ENCODE results near the gene COL6A2.
"Not testable (repeated sequence)": the region's sequence is repeated elsewhere in the genome, so short reads cannot be mapped to it uniquely, and the experiment has no call there.

The COL6A2 gene

DNA sequence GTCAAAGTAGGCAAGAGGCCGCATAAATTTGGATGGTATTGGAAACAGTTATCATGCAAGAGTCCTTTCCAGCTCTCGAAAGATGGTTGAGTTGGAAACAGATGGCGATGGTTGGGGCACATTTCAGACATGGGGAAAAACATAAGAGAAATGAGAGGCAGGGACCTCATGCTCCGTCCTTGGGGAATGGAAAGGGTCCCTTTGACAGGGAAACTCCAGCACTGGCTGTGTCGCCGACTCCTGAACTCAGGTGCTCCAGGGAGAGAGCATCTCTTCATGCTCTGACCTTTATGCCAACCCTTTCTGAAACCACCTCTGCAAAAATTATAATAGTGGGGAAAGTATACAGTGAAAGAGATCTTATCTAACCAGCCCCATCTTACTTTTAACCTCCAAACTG is 36.8 kb upstream of the COL6A2 start:
- DNase-seq, result no peak

DNA sequence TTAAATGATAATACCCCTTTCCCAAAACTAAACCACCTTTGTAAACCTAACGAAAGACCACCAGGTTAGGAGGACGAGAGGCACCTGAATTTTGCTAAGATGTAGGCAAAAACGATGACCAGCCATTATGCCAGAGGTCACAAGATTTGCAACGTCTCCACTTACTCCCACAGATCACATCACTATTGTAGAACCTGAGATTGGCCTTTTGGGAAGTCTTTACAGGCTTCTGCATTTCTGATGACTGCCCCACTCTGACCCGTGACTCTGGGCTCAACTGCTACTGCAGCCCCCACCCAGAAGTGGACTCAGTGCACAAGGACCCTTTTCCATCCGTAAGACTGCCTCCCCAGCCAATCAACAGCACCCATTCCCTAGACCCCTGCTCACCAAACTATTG is 36.4 kb upstream of the COL6A2 start:
- DNase-seq, result no peak

DNA sequence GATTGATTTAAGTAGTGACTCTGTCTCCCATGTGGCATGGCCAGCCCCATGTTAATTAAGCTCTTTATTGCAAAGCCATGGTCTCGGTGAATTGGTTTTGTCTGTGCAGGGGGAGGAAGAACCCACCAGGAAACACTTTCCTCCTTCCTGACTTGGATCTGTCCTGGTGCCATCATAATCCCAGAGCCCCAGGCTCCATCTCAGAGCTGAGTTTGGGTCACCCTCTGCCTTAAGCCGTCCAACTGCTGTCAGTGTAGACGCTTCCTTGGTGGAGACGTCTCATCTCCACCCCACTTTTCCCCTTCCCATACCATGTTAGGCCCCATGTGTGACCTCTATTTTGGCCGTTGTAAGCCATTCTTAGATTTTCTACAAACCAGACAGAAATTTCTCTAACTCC is 36.0 kb upstream of the COL6A2 start:
- no peak for DNase-seq

DNA sequence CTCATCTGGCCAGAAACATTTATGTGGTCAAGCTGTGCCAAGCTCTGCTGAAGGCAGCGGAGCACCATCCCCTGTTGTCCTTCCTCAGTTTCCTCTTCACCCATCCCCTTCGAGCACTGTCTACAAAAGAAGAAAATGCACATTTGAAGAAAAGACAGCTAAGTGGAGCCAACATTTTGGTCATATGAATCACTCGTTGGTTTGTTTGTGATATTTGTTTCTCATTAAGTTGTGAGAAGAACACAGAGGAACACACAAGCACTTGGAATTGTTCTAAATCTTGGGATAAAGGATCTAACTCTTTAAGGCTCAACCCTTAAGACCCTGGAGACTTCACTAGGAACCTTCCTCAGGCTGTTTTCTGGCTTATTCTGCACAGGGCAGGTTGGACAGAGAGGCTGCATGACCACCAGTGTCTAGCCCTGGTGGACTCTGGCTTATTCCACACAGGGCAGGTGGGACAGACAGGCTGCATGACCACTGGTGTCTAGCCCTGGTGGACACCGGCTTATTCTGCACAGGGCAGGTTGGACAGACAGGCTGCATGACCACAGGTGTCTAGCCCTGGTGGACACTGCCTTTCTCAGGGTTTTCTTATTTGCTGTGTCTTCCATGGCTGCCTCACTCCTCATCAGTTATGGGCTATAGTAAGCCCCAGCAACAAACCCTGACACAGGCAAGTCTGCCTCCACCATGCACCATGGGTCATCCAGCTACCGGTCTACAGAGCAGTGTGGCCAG is 35.3 kb upstream of the COL6A2 start:
- DNase-seq, result no peak

DNA sequence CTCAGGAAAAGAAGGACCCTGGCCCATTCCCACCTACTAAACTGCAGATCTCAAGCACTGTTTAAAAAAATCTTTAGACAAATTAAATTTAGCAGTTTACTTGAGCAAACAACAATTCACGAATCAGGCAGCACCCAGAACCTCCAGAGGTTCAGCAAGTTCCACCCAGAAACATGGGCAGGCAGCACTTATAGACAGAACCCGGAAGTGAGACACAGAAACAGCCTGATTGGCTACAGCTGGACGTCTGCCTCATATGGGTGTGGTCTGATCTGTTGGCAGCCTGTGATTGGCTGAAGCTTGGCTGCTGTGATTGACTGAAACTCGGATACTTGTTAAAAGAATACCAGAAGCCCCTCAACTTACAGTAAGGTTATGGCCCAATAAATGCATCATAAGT is 34.7 kb upstream of the COL6A2 start:
- DNase-seq, result no peak

DNA sequence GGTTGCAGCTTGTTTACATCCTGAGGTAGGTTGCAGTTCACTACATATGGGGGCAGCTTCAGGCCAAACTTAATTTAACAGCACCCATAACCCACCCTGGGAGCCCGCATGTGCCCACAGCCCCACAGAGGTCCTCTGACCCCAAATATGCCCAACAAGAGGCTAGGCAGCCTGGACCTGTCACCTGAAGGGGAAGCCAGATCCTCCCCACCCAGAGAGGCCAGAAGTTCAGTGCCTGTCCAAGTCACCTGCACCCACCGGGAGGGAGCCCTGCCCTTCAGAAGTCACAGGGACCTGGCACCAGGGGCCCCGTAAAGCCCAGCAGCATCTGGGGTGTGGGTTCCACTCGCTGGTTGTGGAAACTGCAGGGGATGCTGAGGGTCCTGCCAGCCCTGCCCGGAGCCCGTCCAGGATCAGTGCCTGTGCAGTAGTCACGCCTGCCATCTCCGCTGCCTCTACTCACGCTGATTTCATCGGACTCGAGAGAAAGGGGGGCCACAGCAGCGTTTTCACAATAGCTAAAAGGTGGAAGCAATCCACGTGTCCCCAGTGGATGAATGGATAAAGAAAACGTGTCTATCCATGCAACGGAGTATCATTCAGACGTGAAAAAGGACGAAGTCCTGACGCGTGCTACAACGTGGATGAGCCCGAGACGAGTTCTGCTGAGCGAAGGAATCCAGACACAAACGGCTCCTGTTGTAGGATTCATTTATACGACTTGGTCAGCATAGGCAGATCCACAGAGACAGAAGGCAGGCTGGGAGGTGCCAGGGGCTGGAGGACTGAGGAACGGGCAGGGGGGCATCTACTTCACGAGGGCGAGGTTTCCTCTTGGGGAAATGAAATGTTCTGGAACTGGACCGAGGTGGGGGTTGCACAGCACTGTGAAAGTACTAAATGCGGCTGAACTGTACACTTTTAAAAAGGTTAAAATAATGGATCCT is 33.9 kb upstream of the COL6A2 start:
- no peak for DNase-seq

DNA sequence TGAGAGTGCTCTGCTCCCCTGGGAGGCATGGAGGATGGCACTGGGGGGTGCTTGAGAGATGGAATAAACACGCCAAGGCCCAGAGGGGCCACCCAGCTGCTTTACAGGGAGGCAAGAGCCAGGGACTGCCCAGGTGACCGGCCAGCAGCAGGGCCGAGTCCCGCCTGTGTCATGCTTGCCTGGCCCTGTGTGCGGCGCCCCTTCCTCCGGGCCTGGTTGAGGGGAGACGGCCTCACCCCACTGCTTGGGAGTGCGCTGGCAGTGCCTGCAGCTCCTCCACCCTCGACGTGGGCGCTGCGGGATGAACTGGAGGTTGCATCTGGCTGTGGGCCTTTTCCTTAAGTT is 33.1 kb upstream of the COL6A2 start:
- no peak for DNase-seq

DNA sequence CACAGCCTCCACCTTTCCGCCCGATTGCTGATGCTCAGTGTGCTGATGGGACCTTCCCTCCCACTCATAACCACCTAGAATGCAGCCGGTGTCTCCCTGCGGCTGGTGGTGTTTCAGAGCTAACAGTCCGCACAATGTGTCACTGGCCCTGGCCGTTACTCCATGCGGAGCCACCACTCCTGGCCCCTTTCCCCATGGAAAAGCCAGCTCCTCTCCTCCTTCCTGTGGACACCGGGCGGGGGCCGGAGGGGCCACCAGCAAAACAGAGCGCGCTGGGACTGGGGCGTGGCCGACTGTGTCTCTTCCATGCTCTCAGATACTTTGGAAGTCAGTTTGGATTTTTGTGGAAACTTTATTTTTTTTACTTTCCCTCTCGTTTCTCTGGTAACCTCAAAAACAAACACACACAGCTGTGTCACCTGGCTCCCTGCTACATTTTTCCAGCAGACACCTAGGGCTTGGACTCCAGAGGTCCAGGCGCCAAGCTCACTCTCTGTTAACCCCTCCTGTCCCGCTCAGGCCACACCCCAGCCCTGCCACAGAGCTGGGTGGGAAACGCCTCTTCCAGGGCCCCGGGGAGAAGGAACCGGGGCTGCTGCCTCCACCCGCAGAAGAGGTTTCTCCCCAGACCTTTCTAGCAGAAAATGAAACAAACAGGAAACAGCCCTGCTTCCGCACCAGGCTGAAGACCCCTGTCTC is 32.5 kb upstream of the COL6A2 start:
- no peak for DNase-seq

DNA sequence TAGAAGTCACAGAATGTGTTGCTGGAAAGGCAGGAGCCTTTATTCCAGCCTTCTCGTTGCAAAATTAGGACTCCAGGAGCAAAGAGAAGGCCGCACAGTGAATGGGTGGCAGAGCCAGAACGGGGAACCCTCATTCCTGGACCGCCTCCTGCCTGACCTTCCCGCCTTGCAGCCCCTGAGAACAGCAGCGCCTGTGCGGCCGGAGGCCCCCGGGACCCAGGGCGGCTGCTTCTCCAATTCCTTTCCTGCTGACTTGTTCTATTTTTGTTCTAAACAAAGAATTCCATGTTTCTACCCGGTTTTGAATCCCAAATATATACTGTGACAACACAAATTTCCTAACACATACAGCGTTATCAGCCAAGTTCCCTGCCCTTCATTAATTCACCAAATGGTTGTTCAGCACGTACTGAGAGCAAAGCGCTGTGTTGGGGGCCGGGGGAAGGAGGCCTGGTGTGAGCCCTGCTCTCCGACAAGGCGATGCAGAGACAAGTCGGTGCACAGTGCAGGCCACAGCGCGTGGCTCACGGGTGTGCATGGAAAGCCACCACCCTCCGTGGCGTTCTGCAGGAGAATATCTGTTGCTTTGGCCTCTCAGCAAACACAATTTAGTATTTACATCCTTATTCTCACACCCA is 31.9 kb upstream of the COL6A2 start:
- no peak for DNase-seq

DNA sequence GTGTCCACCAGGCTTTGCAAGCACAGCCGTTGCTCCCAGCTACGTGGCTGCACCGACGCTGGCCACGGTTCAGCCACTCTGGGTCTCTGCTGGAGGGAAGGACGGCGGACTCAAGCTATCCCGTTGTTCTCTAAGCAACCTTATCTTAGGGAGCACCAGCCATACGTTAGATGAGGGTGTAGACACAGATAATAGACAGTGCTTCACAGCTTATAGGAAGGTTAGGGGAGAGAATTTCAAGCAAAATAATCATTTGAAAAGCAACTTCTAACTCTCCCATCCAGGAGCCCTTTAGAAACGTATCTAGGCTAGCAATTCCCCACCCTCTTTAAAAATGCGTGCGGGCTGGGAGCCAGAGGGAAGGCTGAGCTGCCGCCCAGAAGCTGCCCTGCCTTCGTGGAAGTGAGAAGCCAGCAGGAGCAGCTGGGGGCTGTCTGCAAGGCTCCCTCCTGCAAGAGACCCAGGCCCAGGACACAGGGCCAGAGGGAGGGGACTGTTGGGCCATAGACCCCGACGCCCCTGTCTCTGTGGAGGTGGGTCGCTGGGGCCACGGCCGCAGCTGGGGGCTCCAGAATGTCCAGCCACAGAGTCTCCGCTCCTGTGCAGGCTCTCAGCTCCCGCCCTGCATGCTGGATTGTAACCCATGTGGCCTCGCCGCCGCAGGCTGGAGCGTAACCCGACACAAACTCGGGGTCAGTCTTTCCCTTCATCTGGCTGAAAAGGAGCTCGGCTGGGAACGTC is 31.2 kb upstream of the COL6A2 start:
- no peak for DNase-seq

DNA sequence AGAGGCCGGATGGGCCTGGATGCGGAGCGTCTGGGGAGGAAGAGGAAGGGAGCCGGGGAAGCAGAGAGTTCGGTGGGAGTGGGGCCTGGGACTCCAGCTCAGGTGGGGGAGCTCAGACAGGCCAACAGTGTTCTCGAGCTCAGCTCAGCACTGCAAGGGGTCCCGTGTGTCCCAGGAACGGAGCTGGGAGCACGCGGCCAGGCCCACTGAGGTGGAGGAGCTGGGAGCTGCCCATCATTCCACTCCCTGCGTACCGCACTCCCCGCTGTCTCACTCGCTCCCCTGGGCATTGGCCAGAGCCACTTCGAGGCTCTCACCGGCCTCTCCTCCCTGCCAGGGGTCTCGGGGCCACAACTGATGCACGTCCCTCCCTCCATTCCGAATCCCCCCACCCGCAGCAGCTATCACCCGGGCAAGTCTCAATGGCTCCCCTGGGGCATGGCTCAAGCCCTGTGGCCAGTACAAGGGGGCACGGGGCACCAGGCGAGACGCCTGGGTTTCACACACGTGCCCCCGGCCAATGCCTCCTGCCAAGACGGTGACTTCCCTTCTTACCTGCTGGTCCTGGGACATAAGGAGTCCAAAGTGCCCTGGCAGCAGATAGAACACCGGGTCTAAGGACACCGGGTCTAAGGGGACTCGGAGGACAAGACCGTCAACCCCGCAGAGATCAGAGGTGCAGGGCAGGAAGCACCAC is 30.3 kb upstream of the COL6A2 start:
- DNase-seq, result no peak

DNA sequence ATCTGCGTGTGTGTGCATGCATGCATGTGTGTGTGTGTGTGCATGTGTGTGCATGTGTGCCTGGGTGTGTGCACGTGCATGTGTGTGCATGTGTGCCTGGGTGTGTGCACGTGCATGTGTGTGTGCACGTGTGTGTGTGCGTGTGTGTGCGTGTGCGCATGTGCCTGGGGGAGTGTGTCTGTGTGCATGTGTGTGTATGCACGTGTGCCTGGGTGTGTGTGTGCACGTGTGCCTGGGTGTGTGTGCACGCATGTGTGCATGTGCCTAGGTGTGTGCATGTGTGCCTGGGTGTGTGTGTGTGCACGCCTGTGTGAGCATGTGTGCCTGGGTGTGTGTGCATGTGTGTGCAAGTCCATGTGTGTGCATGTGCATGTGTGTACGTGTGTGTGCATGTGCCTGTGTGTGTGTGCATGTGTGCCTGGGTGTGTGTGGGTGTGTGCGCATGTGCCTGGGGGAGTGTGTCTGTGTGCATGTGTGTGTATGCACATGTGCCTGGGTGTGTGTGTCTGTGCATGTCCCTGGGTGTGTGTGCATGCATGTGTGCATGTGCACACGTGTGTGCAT is 29.3 kb upstream of the COL6A2 start:
- no peak for DNase-seq

DNA sequence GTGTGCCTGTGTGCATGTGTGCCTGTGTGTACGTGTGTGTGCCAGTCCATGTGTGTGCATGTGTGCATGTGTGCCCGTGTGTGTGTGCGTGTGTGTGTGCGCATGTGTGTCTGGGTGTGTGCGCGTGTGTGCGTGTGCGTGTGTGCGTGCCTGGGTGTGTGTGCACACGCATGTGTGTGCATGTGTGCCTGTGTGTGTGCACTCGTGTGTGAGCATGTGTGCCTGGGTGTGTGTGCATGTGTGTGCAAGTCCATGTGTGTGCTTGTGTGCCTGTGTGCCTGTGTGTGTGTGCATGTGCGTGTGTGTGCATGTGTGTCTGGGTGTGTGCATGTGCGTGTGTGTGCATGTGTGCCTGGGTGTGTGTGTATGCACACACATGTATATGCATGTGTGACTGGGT is 28.7 kb upstream of the COL6A2 start:
- DNase-seq, result no peak

DNA sequence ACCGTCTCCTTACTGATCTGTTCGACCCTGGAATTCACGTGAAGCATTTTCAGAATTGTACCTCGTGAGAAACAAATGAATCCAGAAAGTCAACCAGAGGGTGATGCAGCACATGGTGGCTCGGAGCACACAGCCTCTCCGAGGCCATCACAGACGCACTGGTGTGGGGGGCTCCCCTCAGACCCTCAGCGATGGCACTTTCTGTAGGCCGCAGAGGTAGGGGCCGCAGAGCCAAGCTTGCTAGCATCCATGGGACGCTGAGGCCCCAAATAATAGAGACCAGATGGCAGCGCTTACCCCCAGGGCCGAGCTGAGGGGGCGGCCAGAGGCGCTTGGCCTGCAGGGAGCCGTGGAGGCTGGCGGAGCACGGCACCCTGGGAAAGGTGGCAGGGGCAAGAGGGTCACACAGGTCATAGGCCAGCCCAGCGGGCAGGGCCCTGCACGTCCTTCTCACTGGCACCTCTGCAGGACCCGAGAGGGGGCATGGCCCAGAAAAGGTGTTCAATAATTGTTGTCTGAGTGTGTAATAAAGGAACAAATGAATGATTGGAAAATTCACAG is 28.1 kb upstream of the COL6A2 start:
- DNase-seq, result no peak

DNA sequence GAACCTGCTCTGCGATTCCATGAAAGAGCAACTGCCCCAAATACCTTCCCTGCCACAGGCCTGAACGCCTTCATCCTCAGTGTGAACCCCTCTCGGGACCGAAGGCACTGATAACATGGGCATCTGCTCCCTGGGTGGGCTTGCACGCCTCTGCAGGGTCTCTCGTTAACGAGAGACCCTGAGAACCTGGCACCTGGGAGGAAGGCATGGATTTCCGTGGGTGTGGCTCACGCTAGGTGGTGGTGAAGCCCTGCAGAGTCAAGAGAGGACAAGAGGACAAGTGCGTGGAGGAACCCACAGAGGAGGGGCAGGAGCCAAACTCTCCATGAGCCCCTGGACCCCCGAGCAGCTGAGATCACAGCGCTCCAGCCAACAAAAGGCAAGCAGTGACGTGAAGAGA is 26.8 kb upstream of the COL6A2 start:
- DNase-seq, result no peak

DNA sequence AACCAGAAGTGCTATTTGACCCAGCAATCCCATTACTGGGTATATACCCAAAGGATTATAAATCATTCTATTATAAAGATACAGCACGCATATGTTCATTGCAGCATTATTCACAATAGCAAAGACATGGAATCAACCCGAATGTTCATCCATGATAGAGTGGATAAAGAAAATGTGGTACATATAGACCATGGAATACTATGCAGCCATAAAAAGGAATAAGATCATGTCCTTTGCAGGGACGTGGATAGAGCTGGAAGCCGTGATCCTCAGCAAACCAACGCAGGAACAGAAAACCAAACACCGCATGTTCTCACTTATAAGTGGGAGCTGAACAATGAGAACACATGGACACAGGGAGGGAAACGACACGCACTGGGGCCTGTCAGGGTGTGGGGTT is 21.2 kb upstream of the COL6A2 start:
- DNase-seq, result not testable (repeated sequence)

DNA sequence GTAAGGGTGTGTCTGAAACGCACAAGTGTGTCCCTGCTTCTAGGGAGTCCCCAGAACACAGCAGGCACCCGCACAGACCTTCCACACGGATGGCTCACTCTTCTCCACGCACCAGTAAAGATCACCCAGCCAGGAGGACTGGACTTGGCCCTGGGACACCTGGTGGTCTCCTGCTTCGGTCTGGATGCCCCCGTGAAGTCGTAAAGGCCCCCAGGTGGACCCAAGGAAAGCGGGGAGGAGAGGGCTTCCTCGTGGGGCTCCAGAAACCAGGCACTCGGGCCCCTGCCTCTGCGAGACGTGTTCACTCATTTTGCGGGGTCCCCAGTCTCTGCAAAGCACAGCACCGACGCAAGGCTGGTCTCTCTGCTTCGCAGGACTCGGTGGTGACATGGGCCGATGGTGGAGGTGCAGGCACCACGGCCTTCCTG is 20.2 kb upstream of the COL6A2 start:
- DNase-seq, result no peak

DNA sequence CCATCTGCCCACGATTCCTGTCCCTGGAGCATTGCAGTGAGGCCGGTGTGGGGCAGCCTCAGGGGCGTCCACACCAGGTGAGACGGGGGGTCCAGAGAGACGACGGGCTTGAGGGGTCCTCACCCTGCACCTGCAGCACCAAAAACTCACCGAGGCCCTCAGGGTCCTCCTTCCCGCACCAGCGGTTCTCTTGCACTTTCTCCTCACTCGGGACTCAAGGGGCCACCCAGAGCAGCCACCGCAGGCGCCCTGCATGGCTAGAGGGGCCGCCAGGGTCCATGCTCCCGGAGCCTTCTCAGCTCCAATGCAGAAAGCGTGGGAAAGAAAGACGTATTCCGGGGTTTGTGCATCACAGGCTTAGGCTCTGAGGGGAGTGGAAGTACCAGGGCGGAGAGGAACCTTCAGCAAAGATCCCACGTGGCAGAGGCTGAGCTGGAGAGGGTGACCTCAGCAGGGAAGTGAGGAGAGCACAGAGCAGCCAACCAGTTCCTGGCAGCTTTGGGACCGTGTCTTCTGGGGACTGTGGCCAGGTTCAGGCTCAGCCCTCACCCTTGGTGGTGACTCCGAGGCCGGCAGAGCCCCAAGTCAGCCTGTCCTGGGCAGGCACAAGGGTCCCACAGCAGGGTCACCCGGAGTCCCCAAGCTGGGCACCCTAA is 19.5 kb upstream of the COL6A2 start:
- no peak for DNase-seq

DNA sequence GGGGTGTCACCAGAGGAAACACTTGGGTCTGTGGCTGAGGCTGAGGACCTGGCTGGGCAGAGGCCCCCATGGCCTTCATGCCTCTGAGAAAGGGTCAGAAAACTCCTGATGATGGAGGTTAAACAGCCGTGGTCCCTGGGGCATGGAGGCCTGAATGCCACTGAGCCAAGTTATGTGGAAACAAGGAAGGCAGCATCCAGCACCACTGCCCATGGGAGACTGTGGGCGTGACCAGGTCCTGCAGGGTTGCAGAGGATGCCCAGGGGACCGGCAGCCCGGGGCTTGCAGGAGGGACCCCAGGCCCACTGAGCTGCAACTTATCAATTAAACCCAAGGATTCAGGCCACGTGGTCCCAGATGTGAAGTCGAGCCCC is 18.9 kb upstream of the COL6A2 start:
- DNase-seq, result no peak

DNA sequence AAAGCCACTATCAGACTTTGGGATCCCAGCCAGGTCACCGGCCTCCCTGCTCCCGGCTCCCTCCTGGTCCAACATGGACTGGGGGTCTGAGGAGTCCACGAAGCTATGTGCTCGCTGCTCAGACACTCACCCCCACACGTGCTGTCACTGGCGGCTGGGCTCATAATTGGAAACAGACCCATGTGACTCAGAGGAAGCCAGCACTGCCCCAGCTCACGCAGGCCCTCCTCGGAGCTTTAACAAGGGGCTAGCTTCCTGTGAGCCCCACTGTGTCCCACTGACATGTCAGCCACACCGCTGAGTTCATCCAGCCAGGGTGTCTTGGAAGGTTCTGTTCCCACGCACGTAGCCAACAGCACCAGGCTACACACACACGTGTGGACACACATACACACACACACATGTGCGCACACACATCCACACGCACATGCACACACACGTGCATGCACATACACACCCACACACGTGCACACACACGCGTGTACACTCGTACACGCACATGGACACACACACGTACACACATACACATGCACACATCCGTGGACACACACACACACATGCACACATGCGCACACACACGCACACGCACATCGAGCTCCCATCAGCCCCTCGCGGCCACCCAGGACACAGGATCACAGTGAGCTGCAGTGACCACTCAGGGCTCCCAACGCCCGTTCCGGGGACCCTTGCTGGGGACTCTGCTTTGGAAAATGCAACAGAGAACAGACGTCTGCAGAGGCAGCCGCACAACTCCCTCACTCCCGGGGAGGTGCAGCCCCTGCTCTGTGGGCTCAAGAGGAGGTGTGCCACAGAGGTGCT is 18.4 kb upstream of the COL6A2 start:
- no peak for DNase-seq

Data from CD4-positive, alpha-beta T cell treated with Interferon gamma for 1 hour (primary cell).